ENCODE results near the gene RP2.

RP2 gene

GRCh38 chrX:46819136-46819535, 17.7 kb upstream of the RP2 start:
- Histone ChIP-seq H3K4me3 (ENCODE audit: low read depth, low read length) (no peak overlapping the region), H3K27ac (no peak overlapping the region), H3K36me3 (no peaks in the 10 kb centered on the region), H3K9me3 (ENCODE audit: severe bottlenecking) (no peaks in the 10 kb centered on the region), H3K27me3 (ENCODE audit: insufficient read depth, low read depth, severe bottlenecking) (no peaks in the 10 kb centered on the region)
- DNase-seq: no peak
- TF ChIP-seq CTCF (IDR thresholded peaks at IDR 0.05; ENCODE audit: low read depth, low read length): no peak

- TF ChIP-seq CTCF (IDR thresholded peaks at IDR 0.05; ENCODE audit: low read depth, low read length): no peak
- Histone ChIP-seq H3K9me3 (ENCODE audit: severe bottlenecking) (no peaks in the 10 kb centered on the region), H3K36me3 (no peaks in the 10 kb centered on the region), H3K4me3 (ENCODE audit: low read depth, low read length) (no peak overlapping the region), H3K27me3 (ENCODE audit: insufficient read depth, low read depth, severe bottlenecking) (no peaks in the 10 kb centered on the region), H3K27ac (no peak overlapping the region)
- DNase-seq: no peak
Observed at GRCh38 chrX:46820391-46821100, 16.3 kb upstream of the RP2 start.

- no peak for TF ChIP-seq CTCF (IDR thresholded peaks at IDR 0.05; ENCODE audit: low read depth, low read length)
- Histone ChIP-seq H3K27ac (no peak overlapping the region), H3K4me3 (ENCODE audit: low read depth, low read length) (no peak overlapping the region), H3K36me3 (no peaks in the 10 kb centered on the region), H3K9me3 (ENCODE audit: severe bottlenecking) (no peaks in the 10 kb centered on the region), H3K27me3 (ENCODE audit: insufficient read depth, low read depth, severe bottlenecking) (peaks cover 2% of the 10 kb centered on the region)
- DNase-seq: no peak
Observed at GRCh38 chrX:46823481-46823880, 13.4 kb upstream of the RP2 start.

GRCh38 chrX:46831765-46832327, 5.0 kb upstream of the RP2 start:
- Histone ChIP-seq H3K9me3 (ENCODE audit: severe bottlenecking) (no peaks in the 10 kb centered on the region), H3K4me3 (ENCODE audit: low read depth, low read length) (no peak overlapping the region), H3K27me3 (ENCODE audit: insufficient read depth, low read depth, severe bottlenecking) (peaks cover 2% of the 10 kb centered on the region), H3K36me3 (no peaks in the 10 kb centered on the region), H3K27ac (no peak overlapping the region)
- TF ChIP-seq CTCF (IDR thresholded peaks at IDR 0.05; ENCODE audit: low read depth, low read length): no peak
- no peak for DNase-seq

- no peak for TF ChIP-seq CTCF (IDR thresholded peaks at IDR 0.05; ENCODE audit: low read depth, low read length)
- Histone ChIP-seq H3K27me3 (ENCODE audit: insufficient read depth, low read depth, severe bottlenecking) (no peaks in the 10 kb centered on the region), H3K27ac (peak overlapping the region; percentile 69), H3K4me3 (ENCODE audit: low read depth, low read length) (peak overlapping the region; percentile 88), H3K36me3 (no peaks in the 10 kb centered on the region), H3K9me3 (ENCODE audit: severe bottlenecking) (no peaks in the 10 kb centered on the region)
- peak; percentile 12 for DNase-seq
Observed at GRCh38 chrX:46837558-46838485, 979 bp downstream of the RP2 start.

Measured in WERI-Rb-1 (cell line).